Ishikawa (cell line): ENCODE results near the gene MARCHF3.

ENCODE experiments used
- CEBPB ChIP-seq: IDR thresholded peaks from 2 replicates; pipeline ENCODE4 v1.6.1; 2012
- CREB1 ChIP-seq: IDR thresholded peaks from 2 replicates; pipeline ENCODE4 v1.6.1; 2012; ENCODE audit warnings: low read depth
- EP300 ChIP-seq: IDR thresholded peaks from 2 replicates; pipeline ENCODE4 v1.6.1; 2012; ENCODE audit warnings: borderline replicate concordance
- FOXM1 ChIP-seq: IDR thresholded peaks from 2 replicates; pipeline ENCODE4 v1.6.1; 2012; ENCODE audit warnings: low read depth, borderline replicate concordance
- MAX ChIP-seq: IDR thresholded peaks from 2 replicates; pipeline ENCODE4 v1.6.1; 2012
- RAD21 ChIP-seq: IDR thresholded peaks from 2 replicates; pipeline ENCODE4 v1.6.1; 2012; ENCODE audit warnings: low read depth
- REST ChIP-seq: IDR thresholded peaks from 2 replicates; pipeline ENCODE4 v1.6.1; 2012; ENCODE audit warnings: low read depth, mild to moderate bottlenecking
- TAF1 ChIP-seq: IDR thresholded peaks from 2 replicates; pipeline ENCODE4 v1.6.1; 2012; ENCODE audit warnings: low read depth, mild to moderate bottlenecking
- TCF12 ChIP-seq: IDR thresholded peaks from 2 replicates; pipeline ENCODE4 v1.6.1; 2012; ENCODE audit warnings: low read depth
- TEAD4 ChIP-seq: IDR thresholded peaks from 2 replicates; pipeline ENCODE4 v1.6.1; 2012
- ZBTB7A ChIP-seq: IDR thresholded peaks from 2 replicates; pipeline ENCODE4 v1.6.1; 2012; ENCODE audit warnings: low read depth
- TF ChIP-seq, protein P1 (sequence below): IDR thresholded peaks from 2 replicates; pipeline ENCODE4 v1.6.1; 2012

GRCh38 chr5:127014573-127014972, 15.8 kb downstream of the MARCHF3 start:
- TF ChIP-seq MAX (no peak), RAD21 (no peak), EP300 (no peak), TCF12 (no peak), CREB1 (no peak), CEBPB (no peak), REST (no peak), ZBTB7A (no peak), FOXM1 (no peak), TEAD4 (no peak), TAF1 (no peak)
- TF ChIP-seq, protein P1, sequence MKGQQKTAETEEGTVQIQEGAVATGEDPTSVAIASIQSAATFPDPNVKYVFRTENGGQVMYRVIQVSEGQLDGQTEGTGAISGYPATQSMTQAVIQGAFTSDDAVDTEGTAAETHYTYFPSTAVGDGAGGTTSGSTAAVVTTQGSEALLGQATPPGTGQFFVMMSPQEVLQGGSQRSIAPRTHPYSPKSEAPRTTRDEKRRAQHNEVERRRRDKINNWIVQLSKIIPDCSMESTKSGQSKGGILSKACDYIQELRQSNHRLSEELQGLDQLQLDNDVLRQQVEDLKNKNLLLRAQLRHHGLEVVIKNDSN: no peak
